NCI-H1048 (cell line): Measurements from ENCODE around the gene TRIB2.

Source experiments
- DNase-seq: peaks from one replicate; lab custom pipeline; 2025; lab: John Stamatoyannopoulos, UW

The TRIB2 gene

DNA sequence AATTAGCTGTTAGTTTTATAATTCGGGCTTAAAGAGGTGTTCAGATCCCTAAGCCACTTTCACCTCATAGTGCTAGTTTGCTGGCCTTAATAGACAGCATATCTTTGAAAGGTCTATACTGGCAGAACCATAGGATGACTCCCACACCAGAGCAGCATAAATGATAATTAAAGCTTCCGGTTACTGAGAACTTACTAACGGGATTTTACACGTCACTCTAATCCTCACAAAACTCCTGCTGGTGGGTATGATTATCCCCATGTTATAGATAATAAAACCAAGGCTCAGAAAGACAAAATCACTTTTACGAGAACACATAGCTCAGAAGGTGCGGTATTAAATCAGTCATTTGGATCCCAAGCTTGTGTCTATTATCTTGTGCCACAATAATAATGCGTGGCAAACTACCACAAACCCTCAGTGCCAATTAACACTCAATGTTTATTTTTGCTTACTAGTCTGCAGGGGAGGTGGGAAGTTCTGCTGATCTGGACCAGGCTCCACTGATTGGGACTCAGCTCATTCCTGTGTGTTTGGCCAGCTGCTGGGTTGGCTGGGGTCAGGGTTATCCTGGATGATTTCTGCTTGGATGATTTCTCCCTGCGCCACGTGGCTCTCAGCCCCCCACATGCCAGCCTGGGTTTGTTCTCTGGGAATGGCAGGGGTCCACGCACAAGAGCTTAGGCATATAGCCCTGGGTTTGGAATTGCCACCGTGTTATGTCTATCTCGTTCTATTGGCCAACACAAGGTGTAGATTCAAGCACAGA is 62.3 kb downstream of the TRIB2 start:
- no peak for DNase-seq

DNA sequence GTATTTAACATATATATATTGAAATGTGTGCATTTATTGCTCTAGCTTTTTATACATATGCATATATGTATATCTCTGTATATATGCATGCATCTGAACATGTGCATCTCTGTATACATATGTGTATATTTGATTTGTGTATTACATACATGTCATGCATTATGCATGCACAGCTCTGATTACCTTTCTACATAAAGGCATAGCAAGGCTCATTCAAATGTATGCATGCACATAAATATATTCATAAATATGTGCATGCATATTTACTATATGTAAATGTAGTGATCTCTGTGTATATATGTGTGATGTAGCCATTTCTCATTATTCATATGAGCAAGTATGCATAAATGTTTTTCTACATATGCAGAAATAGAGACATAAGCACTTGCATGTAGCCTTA is 64.6 kb downstream of the TRIB2 start:
- no peak for DNase-seq

- no peak for DNase-seq
Measured at GRCh38 chr2:12787891-12788801, 71.4 kb downstream of the TRIB2 start.

DNA sequence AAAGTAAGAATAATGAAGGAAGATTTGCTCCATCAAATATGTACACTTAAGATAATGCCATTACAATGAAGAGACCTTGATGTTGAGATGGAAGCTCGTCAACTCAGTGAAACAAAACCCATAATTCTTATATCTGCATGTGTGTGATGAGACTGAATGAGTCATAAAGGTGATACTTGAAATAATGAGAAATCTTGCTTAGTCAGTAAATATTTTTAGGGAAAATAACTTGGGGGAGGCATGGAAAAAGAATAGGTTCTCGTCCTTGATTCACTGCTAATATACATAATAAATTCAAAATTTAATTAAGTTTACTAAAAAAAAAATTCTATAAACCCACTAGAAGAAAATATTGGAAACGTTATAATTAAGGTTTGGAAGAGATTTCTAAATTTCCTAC is 75.2 kb downstream of the TRIB2 start:
- DNase-seq: no peak
